Spleen (tissue), 7 donors: ENCODE data around the gene TRMO.

Experiments
- POLR2A ChIP-seq, 3 donors: fragments of 450-650 bp; IDR thresholded peaks; one replicate each; pipeline ENCODE4 v1.5.1; 2017; ENCODE audit warnings: antibody characterized with exemption in 3 of 3, mild to moderate bottlenecking in 1 of 3
- POLR2AphosphoS5 ChIP-seq, 3 donors: sonication (generic); formaldehyde crosslinking; IDR thresholded peaks; one replicate each; pipeline ENCODE4 v1.5.1; 2017; ENCODE audit warnings: antibody characterized with exemption in 3 of 3
- TF ChIP-seq, protein P1 (sequence below), 11 experiments: fragments of 200-600 bp in 7 of 11; fragments of 450-650 bp in 4 of 11; sonication (generic) in 4 of 11; IDR thresholded peaks in 8 of 11; conservative IDR thresholded peaks in 3 of 11; 1 replicate in 7 of 11; 2 replicates in 4 of 11; pipeline versions ENCODE4 v1.4.0 to v1.8.0; 2016 to 2021; ENCODE audit warnings: antibody characterized with exemption in 11 of 11, inconsistent platforms in 4 of 11, mild to moderate bottlenecking in 1 of 11
- donor health status: DM: no; HTN: no; CAD: no; lungs with moderate emphysema.
- donor health status: DM: no; HTN: no; CAD: no.
- donor health status: DM: no; HTN: no; CAD: no.

- TF ChIP-seq, protein P1, sequence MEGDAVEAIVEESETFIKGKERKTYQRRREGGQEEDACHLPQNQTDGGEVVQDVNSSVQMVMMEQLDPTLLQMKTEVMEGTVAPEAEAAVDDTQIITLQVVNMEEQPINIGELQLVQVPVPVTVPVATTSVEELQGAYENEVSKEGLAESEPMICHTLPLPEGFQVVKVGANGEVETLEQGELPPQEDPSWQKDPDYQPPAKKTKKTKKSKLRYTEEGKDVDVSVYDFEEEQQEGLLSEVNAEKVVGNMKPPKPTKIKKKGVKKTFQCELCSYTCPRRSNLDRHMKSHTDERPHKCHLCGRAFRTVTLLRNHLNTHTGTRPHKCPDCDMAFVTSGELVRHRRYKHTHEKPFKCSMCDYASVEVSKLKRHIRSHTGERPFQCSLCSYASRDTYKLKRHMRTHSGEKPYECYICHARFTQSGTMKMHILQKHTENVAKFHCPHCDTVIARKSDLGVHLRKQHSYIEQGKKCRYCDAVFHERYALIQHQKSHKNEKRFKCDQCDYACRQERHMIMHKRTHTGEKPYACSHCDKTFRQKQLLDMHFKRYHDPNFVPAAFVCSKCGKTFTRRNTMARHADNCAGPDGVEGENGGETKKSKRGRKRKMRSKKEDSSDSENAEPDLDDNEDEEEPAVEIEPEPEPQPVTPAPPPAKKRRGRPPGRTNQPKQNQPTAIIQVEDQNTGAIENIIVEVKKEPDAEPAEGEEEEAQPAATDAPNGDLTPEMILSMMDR (IDR thresholded peaks at IDR 0.05 in 8 of 11, conservative IDR thresholded peaks at IDR 0.05 in 3 of 11): no peak
- TF ChIP-seq POLR2AphosphoS5 (IDR thresholded peaks at IDR 0.05): no peak
- TF ChIP-seq POLR2A (IDR thresholded peaks at IDR 0.05): no peak
Observed at GRCh38 chr9:97864396-97864795, 57.9 kb downstream of the TRMO start.
